NCI-H69 (cell line): ENCODE measurements around the gene GALNT6.

Experiments used
- DNase-seq: peaks from one replicate; lab custom pipeline; 2025; lab: John Stamatoyannopoulos, UW

The GALNT6 gene

DNA sequence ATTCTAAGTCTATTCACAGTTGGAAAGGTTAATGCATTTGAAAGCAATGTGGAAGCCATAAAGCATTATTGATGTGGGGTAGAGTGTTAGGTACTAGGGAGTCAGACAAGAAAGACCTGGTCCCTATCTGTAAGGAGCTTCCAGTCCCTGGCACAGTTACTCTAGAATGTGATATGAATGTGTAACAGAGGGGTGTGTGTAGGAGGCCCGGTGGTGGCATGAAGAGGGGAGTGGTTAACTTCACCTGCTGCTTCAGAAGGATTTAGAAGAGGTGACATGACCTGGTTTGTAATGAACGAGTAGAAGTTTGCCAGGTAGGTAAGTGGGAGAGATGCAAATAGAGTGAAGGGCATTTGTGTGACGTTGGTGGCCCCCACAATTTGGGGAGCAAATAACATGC is 15.1 kb upstream of the GALNT6 start:
- DNase-seq, result no peak

DNA sequence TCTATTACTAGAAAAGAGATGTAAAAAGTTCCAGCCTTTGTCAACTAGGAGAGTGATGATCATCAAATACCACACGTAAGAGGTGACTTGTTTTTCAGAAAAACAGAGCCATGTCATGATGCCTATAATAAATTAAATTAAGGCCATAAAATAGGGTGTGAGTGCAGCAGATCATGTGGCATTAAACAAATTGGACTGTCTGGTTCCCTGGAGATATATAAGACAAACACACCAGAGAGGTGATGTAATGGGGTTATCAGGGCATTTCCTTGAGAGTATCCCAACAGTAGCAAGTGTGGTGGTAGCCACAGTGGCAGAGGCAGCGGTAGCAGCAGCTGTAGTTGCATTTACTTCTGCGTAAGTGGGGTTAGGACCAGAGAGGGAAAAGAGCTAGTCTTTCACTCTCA is 14.6 kb upstream of the GALNT6 start:
- peak; percentile 85 for DNase-seq

DNA sequence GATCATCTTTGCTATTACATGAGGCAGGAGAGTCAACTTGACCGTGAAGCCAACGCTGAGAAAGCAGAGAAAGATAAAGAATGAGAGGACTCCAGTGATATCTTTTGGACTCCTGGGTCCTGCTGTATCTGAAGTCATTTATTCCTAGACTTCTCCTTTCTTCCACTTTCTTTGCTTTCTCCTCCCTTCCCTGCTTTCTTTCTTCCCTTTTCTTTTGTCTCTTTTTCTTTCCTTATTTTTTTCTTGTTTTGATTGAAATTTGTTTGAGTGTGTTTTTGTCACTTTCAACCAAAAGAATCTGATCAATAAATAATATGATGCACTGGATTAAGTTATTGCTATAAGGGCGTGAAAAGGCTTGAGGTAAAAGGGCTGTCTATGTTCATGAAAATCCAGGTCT is 13.4 kb upstream of the GALNT6 start:
- DNase-seq, result no peak

DNA sequence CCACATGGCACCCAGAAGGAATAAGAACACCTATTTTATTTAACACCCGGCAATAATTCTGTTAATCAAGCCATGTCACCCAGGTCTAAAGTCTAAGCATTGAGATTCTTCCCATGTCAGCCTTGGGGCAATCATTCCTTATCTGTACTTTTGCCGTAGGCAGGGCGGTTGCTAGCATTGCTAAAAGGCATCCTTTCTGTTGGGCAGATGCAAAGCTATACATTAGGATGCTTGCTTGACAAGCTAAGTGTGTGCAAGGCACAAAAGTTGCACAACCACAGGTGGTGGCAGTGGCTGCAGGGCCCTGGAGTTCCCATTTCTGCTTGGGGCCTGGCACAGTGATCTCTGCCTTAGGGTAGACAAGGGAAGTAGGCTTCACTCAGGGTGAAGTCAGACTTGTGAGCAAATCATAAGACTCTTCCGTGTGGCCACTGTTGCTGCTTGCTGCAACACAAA is 12.5 kb upstream of the GALNT6 start:
- no peak for DNase-seq

DNA sequence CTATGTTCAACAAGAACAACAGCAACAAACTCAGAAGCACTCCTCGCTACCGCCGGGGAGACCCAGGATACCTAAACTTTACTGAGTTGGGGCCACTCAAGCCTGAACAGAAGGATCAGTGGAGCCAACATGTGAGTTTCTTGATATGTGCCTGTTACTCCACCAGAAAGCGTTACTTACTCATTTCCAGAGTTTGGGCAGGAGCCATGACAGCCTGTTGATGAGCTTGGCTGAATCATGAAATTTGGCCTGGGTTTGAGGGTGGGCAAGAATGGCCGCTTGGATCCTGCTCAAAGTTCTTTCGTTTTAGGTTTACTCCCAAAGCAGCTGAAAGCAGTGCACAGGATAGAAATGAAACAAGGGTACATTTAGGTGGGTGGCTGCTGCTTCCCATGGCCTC is 12.0 kb upstream of the GALNT6 start:
- DNase-seq, result no peak

DNA sequence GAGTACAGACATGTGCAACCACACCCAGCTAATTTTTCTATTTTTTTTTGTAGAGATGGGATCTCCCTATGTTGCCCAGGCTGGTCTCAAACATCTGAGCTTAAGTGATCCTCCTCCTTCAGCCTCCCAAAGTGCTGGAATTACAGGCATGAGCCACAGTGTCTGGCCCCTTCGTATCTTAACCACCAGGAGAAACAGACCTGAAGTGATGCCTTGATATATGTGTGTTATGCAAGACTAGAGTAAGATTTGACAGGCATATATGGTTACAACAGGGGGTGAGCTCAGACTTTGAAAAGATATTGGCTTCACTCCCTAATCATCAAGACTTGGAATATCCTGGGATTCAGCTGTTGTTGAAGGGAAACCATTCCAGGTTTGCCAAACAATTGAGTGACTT is 10.7 kb upstream of the GALNT6 start:
- no peak for DNase-seq

DNA sequence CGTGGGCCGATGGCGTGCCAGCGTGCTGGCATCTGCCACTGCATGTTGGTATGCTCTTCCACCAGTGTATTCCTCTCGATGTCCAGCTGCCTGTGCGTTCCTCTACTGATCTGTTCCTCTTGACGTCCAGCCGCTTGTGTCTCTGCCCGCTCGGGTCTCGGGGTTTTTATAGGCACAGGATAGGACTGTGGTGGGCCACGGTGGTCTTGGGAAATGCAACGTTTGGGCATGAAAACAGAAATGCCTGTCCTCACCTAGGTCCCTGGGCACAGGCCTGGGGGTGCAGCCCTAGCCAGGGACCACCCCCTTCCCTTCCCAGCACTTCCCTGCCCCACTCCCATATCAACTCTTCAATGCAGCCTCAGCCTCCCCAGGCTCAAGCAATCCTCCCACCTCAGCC is 10.3 kb upstream of the GALNT6 start:
- DNase-seq, result no peak

DNA sequence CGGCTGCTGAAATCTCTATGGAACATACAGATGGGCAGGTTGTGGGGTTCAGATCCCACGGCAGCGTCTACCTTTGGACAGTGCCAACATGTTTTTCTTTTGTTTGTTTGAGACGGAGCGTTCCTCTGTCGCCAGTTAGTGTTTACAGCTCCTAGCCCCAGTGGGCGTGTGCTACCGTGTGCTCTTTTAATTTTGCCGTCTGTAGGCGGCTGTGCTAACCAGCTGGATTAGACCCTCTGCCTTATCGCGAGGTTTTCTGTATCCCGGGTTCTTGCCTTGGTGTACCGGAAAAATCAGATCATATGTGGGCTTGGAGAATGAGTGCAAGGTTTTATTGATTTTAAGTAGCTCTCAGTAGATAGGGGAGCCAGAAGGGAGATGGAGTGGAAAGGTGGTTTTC is 9.8 kb upstream of the GALNT6 start:
- DNase-seq, result peak; percentile 70

DNA sequence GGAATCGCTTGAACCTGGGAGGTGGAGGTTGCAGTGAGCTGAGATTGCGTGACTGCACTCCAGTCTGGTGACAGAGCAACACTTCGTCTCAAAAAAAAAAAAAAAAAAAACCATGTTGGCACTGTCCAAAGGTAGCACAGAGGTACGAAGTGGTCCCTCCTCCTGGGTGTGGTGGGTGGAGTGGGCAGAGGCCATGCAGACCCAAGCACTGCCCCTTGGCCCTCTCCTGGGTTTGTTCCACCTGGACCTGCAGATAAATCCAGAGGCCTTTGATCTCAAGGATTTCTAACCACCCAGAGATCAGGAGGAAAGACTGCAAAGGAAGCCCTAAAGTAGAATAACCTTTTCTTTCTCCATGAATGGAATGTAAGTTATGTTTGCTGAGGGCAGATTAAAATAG is 8.7 kb upstream of the GALNT6 start:
- DNase-seq, result no peak

DNA sequence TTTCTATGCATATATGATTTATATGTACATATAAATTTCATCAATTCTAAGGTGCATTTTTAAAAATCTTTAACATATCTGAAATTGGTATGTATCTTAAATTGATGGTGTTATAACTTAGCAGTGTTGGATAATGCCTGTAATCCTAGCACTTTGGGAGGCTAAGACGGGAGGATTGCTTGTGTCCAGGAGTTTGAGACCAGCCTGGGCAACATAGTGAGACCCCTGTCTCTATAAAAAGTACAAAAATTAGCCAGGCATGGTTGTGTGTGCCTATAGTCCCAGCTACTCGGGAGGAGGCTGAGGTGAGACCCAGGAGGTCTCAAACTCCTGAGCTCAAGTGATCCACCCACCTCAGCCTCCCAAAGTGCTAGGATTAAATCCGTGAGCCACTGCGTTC is 6.5 kb upstream of the GALNT6 start:
- DNase-seq, result no peak

DNA sequence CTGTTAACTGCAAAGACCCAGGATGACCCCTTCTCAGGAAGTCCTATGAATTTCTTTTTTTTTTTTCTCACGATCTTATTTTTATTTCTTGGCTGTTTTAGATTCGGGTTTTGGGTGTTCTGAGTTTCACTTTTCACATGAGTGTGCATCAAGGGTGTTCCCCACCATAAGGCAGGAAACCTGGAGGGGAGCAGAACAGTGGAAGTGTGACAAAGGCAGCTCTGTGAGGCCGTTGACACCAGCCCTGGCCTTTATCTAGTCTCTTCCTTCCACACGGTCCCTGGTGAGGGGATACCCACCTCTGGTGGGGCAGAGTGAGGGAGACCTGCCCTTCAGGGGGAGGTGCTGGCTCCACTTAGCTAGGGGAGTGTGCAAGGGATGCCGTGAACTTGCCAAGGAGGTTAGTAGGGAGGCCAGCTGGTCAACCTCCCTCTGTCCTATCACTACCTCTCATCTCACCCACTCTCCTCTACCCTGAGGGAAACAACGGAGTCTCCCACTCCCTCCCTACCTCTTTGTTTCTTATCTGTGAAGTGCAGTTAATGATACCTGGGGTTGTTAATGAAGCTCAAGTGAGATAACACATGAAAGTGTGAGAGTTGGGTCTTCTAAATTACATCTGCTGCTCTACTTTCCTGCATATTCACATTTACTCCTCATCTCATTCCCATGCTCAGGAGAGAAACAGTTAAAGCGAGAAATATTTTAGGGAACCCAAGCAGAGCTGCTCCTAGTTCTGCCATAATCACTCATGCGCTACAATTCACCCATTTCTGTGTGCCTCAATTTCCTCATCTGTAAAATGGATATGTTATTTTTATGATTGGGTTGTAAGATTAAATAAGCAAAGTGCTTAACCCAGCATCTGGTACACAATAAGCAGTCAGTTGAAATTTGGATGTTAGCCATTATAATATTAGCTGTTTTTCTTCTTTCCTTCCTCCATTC is 4.4 kb upstream of the GALNT6 start:
- DNase-seq, result no peak

DNA sequence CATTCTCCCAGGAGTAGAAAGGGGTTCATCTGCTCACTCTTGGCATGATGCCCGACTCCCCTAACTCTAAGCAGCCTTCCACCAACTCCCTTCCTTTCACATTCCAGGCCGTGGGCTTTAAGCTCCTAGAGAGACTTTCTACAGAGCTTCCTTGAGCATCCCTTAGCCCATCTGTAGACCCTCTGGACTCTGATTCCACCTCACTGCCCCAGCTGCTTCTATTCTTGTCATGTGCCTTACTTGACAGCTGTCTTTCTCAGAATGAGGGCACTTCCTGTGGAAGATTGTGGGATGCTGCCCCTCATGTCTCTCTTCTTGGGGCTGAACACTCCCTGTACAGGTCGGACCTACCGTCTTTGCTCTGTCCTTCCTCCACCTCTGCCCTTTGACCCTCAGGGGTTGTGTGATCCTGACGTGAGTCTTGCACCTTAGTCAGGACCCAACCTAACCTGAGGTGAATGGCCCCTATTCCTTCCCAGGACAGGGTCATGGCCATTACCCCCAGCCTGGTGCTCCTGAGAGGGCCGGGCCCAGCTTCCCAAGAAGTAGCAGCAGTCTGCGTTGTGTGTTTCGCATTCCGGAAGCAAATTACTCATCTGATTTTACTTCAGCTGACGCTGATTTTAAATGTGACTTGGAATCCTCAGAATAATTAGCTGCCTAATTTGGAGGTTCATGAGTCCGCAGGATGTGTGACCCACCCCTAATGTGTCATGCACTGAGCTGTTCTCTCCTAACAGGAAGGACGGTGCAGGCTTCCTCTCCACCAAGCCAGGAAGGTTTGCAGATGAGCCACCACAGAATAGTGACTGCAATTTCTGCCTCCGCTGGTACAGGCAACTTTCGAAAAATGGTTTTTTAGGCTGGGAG is 2.7 kb upstream of the GALNT6 start:
- DNase-seq, result no peak

DNA sequence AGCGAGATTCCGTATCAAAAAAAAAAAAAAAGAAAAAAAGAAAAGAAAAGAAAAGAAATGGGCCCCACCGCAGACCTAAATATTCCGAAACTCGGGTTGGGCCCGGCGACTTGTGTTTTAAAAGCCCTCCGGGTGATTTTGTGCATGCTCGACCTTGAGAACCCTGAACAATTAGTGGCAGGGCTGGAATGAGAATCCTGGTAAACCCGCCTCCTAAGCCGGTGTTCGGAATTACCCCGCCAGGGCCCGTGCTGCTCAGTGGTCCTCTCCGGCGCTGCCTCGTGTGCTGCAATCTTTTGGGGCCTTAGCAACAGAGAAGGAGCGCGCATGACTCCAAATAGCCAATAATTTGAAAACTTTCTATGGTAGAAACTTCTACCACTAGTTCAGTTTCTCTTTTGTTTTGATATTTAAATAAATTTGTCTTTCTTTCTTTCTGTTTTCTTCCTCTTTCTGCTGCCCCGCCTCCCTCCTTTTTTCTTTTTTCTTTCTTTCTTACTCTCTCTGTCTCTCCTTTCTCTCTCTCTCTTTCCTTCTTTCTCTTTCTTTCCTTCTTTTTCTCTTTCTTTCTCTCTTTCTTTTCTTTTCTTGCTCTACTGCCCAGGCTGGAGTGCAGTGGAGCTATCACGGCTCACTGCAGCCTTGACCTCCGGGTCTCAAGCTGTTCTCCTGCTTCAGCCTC is 1.5 kb upstream of the GALNT6 start:
- DNase-seq, result no peak

DNA sequence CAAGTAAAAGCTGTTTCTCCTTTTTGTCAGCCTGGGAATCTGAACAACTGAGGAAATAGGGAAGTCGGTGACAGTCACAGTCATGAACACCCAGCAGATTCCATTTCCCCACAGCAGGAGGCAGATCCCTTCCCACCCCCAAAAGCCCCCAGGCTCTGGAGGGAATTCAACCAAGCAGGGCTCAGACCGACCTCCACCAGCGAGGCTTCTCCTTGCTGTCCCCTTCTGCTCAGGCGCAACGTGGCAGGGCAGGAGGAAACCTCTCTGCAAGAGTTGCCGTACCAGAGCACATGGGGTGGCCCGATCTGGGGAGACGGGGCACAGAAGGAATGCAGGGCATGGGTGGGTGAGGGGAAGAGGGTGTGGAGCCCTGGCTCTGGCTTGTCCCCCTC is 319 bp downstream of the GALNT6 start:
- peak; percentile 72 for DNase-seq

DNA sequence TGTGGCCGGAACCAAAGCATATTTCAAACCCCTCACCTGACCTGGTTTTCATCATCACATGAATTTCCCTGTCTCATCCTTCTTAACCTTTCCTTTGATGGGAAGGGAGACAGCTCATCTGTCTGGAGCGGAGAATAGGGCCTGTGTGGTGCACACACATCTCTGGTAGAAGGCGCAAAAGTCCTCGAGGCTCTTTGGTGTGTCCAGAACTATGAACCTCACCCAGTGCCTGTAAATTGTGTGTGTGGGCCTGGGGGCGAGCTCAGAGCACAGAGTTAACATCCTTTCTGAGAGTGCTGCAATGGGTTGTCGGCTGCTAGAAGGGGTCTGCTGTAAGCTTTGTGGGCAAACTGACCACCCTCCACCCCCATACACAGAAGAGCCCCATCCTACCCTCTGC is 749 bp downstream of the GALNT6 start:
- peak; percentile 32 for DNase-seq

DNA sequence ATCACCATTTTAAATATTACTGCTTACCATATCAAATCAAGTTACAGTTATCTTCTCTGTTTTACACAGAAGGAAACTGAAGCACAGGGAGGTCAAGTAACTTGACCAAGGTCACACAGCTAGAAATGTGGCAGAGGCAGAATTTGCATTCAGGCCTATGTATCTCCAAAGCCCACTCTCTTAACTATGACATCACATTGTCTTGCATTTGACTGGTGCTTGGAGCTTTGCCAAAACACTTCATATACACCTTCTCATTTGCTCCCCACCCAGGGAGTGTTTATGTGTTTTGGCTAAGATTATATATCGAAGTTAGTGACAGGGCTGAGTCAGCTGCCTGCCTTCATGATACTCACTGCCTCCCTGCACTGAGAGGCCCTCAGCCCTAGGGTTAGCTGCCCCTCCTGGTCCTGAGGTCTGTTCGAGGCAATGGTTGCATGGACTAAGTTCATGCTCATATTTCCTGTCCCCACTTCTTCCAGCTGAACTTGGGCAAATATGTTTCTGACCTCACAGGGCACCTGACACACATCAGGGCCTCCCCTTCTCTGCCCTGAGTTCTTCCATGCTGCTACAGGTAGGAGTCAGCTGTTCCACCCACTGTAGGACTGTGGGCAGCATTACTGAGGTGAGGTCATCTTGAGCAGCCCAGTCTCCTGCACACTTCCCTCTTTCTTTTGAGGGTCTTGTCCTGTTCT is 1.8 kb downstream of the GALNT6 start:
- DNase-seq, result peak; percentile 79

DNA sequence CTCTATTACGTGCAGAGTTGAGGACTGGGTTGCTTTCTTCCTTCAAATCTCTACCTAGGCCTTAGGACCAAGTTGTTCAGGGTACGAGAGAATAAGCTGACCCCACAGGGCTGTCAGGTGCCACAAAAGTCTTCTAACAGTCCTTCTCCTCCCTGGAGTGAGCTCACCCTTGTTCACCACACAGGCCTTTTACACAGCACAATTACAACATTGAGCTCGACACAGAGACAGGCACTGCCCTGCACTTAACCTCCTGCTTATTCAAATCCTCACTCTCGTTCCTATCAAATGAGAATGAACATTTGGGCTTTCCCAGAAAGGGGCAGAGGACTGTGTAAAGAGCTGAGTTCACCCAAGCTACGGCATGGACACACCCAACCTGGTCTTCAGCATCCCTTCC is 2.4 kb downstream of the GALNT6 start:
- DNase-seq, result peak; percentile 42

DNA sequence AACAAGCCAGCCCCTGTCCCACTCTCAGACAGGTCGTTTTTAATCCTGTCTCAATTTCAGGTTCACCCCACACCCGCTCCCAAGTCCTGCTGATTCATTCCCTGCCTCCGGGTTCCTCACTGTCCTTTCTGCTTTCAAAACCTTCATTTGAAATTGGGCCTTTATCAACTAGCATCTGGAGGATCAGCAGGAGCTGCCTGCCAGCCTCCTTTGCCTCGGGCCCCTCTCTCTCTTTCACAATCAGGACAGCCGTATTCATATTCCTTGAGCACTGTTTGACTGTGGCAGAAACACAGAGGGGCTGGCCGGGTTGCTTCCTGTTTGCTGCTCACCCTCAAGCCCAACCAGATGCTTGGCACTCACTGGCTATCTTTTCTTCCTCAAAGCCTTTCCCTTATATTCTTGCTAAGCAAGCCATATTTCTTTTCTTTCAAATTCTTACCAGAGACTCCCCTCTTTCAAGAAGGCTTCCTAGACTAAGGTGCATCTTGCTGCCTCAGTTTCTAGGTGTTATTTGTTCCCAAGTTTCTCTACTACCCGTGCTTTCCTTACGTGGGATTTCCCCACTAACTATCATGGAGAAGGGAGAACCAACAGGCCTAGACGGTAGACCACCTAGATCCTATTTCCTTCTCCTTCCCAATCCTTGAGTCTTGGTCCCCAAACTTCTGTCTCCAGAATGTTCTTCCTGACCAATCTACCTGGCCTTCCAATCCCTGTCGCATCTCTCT is 3.0 kb downstream of the GALNT6 start:
- DNase-seq, result peak; percentile 92

DNA sequence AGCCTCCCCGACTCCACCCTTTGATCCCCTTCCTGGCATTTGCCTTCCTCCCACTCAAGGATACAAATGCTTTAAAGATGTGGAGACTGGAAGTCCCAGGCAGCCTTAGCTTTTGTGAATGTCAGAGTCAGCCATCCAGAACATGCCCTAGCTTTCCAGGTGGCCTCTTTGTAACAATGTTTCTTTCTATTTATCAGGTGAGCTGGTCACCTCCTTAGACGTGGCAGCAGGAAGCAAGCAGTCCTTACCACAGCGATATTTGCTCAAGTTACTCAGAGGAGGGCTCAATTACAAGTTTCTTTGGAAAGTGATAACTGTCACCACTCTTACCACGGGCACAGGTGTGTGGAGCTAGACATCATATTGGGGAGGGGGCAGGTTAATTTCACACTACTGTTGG is 4.9 kb downstream of the GALNT6 start:
- DNase-seq, result peak; percentile 63

DNA sequence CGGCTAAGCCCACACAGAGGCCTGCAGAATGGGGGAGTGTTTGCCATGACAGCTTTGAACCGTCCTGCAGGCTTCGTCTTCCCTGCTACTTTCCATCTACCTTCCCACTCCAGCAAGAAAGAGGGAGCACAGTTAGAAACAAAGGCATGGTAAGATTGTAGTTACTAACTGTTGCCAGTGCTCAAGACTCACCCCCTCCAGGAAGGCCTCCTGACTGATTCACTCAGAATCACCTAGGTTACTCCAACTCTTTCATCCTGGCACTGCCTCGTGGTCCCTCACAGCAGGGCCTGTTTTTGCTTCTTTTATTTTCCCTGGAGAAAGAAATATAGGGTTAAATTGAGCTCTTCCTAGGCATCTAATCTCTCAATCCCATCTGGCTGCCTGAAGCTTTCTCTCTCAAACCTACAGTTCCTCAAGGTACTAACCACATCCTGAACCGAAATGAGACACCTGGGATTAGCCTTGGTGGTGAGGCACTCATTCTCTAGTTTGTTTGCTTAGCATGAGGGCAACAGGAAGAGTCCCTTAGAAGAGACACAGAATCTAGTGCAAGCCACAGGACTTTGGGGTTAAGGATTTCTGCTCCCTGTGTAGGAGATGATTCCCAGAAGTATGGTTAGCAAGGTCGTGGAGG is 7.8 kb downstream of the GALNT6 start:
- DNase-seq, result peak; percentile 78

DNA sequence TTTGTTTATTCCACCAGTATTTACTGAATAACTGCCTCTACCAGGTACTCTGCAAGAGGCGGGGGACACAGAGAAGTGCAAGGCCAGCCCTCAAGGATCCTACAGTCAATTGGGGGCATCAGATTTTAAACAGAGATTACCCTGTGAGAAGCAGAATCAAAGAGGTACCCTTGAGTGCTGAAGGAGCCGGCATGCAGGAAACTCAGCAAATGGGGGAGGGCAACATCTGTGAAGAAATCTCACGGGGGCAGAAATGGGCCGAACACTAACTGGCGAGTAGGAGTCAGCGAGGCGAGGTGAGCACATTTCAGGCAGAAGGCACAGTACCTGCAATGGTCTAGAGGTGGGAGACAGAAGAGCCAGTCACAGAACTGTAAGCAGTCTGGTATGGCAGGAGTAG is 9.0 kb downstream of the GALNT6 start:
- DNase-seq, result peak; percentile 34
